Measurements from ENCODE around the gene C3orf85.

- TF ChIP-seq CTCF (conservative IDR thresholded peaks at IDR 0.05 in 1 of 2, IDR thresholded peaks at IDR 0.05 in 1 of 2; ENCODE audit: extremely low read depth in 1 of 2, insufficient read depth in 1 of 2, low read depth in 1 of 2, low read length in 2 of 2): no peak
- TF ChIP-seq EZH2 (IDR thresholded peaks at IDR 0.05; ENCODE audit: borderline replicate concordance, low read length): no peak
Measured at GRCh38 chr3:109131276-109131675, 5.2 kb upstream of the C3orf85 start.

Data from mammary epithelial cell (primary cell).